Measurements from ENCODE around the gene KRT74.

DNA sequence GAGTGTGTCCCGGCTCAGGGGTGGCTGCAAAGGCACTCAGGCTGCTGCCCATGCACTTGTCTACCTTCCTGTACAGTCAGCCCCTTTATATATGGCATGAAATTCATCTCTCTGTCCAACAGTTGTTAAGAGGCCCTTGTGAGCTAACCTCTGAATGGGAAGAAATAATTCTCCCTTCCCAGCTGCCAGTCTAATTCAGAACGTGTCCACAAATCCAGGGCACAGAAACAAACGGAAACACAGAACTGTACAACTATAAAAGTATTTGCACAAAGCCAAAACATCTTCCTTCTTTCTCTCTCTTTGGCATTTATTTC, 54.3 kb downstream of the KRT74 start:
- TF ChIP-seq EZH2 (IDR thresholded peaks at IDR 0.05) (no peak), POLR2AphosphoS5 (IDR thresholded peaks at IDR 0.05; ENCODE audit: borderline replicate concordance, low read depth, low read length) (no peak), FOXP2 (optimal IDR thresholded peaks at IDR 0.05; ENCODE audit: control extremely low read depth, extremely low read length, insufficient read depth) (no peak)

Data from SK-N-MC (cell line).